Epidermal melanocyte (primary cell): ENCODE data around the gene CD2BP2.

Experiments used
- DNase-seq: peaks from one replicate; pipeline ENCODE4 v3.0.0; 2011; ENCODE audit warnings: low spot score; ENCODE audit not compliant: insufficient read length

CD2BP2 gene

GRCh38 chr16:30378236-30379157 is 23.4 kb upstream of the CD2BP2 start:
- peak; percentile 90 for DNase-seq

DNA sequence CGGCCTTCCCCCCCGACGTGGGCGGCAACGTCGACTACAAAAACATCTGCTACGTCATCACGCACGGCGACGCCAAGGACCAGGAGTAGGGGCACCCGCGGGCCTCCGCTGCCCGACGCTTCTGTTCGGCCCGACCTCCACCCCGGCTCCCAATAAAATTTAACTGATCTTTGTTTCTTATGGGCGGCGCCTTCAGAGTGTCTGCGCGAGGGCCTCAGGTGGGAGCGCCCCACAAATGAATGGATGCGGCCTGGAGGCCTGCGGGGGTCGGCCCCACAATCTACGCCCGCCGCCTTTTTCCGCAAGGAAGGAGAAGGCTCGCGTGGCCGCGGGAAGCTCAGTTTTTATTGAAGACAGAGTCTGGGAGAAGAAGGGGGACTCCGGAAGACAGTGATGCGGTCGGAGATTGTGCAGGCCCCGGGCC is 22.7 kb upstream of the CD2BP2 start:
- DNase-seq: peak; percentile 79

DNA sequence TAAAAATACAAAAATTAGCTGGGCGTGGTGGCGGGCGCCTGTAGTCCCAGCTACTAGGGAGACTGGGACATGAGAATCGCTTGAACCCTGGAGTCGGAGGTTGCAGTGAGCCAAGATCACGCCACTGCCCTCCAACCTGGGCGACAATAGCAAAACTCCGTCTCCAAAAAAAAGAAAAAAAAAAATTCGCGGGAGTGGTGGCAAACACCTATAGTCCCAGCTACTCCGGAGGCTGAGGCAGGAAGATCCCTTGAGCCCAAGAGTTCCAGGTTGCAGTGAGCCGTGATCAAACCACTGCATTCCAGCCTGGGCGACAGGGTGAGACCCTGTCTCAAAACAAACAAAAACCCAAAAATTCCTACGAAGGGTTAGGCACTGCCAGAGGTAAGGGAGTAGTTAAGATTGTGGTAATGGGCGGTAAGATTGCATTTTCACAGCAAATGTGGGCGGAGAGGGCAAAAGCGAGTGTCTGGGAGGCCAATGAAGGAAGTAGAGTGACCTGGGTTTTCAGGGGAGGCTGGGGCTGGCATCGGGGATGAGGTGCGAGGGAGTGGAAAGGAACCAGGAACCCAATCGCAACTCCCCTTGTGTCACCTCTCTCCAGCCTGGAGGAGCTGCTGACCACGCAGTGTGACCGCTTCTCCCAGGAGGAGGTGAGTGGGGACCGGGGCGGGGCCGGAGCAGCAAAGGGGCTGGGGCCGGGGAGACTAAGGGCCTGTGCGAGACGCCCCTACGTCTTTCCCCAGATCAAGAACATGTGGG is 22.1 kb upstream of the CD2BP2 start:
- no peak for DNase-seq

DNA sequence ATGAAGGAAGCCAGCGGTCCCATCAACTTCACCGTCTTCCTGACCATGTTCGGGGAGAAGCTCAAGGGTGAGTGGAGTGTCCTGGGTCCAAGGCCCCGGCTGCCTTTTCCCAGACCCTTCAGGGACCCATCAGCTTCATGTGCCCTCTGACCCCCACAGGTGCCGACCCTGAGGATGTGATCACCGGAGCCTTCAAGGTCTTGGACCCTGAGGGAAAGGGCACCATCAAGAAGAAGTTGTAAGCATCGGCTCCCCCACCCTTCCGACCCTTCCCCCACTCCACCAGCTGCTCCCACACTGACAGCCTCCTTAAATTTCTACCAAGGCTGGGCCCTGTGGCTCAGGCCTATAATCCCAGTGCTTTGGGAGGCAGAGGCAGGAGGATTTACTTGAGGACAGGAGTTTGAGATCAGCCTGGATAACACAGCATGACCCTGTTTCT is 21.4 kb upstream of the CD2BP2 start:
- DNase-seq: no peak

DNA sequence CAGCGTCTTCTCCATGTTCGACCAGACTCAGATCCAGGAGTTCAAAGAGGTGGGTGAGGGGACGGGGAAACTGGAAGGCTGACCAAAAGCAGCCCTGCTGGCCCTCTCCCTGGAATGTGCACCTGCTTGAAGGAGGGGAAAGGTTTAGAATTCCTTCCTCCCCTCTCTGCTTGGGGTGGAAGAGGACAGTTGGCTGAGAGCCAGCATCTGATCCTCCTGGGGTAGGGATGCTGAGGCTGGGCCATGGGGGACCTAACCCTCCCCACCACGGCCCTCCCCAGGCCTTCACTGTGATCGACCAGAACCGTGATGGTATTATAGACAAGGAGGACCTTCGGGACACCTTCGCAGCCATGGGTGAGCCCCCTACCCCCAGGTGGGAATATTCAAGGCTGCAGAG is 20.8 kb upstream of the CD2BP2 start:
- no peak for DNase-seq

GRCh38 chr16:30374538-30374937 is 19.4 kb upstream of the CD2BP2 start, which contains the start of gene MYL11:
Gene MYL11, plus strand, starts transcription at chr16:30374802. Its CDS starts 56 bp downstream, at chr16:30374858.
- DNase-seq: no peak

GRCh38 chr16:30372725-30373124 is 17.6 kb upstream of the CD2BP2 start:
- DNase-seq: no peak

DNA sequence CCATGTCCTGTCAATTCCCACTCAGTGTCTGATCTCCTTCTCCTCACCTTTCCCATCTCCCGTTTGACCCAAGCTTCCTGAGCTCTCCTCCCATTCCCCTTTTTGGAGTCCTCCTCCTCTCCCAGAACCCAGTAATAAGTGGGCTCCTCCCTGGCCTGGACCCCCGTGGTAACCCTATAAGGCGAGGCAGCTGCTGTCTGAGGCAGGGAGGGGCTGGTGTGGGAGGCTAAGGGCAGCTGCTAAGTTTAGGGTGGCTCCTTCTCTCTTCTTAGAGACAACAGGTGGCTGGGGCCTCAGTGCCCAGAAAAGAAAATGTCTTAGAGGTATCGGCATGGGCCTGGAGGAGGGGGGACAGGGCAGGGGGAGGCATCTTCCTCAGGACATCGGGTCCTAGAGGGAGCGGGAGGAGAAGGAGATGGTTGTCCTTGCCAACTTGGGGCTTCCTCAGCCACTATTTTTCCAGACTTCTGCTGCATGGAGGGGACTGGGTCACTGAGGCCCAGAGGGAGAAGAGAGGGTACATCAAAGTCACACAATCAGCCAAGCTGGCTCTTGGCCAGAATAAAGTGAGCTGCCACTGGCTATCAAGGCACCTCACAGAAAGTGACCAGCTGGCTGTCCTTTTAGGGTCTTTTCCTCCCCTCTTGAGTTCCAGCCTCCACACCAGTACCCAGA is 17.1 kb upstream of the CD2BP2 start:
- no peak for DNase-seq

GRCh38 chr16:30371248-30371816 is 16.2 kb upstream of the CD2BP2 start:
- no peak for DNase-seq

GRCh38 chr16:30370456-30371247 is 15.5 kb upstream of the CD2BP2 start, which contains the start of gene TBC1D10B:
Gene TBC1D10B, minus strand, starts transcription at chr16:30370494. Its CDS starts 311 bp downstream, at chr16:30370183.
- DNase-seq: peak; percentile 98

DNA sequence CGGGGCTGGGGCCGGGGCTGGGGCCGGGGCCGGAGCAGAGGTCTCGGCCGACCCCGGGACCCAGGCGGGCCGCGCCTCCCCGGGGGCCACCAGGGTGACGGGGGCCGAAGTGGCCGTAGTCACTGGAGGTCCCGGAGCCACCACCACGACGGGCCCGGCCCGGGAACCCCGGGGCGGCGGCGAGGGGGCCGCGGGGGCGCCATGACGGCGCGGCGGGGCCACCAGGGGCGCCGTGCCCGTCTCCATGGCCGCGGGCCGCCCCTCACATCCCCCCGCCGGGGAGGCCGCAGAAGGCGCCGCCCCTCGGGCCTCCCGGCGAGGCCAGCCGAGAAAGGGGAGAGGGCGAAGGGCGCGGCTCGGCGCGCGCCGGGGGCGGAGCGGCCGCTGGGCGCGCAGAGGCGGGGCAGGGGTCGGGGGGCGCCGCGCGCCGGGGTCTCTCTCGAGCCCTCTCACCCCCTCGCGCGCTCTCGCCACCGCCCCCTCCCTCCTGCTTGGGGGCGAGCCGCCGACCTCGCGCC is 14.9 kb upstream of the CD2BP2 start:
- DNase-seq: no peak

DNA sequence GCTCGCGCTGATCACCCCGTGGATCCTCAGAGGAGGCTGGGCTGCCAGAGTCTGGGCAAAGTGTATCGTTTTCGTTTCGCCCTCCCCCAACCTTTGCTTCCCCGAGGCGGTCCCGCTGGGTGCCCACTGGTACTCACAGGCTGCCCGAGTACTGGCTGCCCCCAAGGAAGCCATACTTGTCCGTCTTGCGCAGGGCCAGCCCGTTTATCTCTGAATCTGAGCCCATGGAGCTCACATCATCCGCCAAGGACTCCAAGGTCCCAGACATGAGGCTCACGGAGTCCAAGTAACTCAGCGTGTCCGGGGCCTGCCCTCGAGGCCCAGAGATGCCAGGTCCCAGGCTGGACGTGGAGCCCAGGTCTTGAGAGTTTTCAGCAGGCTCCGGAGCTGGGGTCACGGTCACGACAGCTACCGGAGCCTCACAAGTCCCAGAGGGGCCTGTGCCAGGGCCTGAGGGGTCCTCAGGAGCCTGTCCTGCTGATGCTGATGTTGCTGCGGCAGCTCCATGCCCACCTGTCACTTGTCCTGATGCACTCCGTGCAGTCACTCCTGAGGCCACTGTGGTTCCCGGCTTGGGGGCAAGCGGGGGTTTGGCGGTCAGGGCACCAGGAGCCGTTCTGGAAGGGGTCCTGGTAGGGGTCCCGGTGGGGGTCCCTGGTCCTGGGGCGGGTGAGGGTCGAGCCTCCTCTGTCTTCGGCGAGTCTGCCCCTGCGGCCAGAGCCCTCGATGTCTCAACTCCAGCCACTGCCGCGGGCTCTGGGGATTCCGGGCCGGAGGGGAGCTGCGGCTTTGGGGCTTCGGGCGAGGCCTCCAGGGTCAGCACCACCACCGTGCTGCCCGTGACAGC is 14.2 kb upstream of the CD2BP2 start:
- no peak for DNase-seq

DNA sequence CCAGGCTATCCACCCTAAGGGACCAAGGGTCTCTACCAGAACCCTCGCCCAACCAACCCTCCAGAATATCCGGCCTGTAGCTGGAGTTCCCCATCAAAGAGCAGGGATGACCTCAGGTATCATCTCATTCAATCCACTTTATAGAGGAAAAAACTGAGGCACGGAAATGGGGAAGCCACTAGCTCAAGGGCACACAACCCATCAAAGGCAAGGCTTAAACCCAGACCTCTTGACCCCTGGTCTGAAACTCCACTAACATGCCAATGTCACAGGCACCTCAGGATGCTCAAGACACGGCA is 13.6 kb upstream of the CD2BP2 start:
- no peak for DNase-seq

- DNase-seq: no peak
These were observed 13.1 kb upstream of the CD2BP2 start for GRCh38 chr16:30368122-30368791.

GRCh38 chr16:30367349-30368009 is 12.4 kb upstream of the CD2BP2 start:
- DNase-seq: no peak

- DNase-seq: no peak
These were observed 11.4 kb upstream of the CD2BP2 start for GRCh38 chr16:30366511-30366910.

DNA sequence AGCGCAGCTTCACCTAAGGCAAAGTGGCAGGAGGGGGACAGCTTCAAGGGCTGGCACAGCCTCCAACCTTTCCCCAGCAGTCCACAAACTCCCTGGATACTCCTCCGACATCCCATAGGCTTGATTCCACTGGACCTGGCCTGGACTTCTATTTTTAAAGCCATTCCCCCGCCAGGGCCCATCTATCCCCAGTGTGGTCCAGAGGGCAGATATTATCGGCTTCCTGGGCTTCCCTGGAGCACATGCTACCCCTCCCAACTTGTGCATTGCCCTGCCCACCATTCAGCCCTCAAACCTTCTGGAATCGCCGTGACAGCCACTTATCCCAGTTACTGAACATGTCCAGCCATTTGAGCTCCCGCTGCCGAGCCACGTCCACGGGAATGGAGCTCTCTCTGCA is 10.1 kb upstream of the CD2BP2 start:
- DNase-seq: no peak

DNA sequence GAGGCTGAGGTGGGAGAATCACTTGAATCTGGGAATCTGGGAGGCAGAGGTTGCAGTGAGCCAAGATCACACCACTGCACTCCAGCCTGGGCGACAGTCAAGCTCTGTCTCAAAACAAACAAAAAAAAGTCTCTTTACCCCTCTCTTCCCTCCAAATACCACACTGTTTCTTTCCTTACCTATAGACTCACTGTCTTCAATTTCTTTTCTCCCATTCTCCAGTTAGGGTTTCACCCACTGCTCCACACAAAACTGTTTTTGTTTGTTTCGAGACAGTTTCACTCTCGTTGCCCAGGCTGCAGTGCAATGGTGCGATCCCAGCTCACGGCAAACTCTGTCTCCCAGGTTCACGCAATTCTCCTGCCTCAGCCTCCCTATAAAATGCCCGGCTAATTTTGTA is 6.1 kb upstream of the CD2BP2 start:
- no peak for DNase-seq

GRCh38 chr16:30359871-30360170 is 4.7 kb upstream of the CD2BP2 start:
- no peak for DNase-seq
